ENCODE results near the gene FBXO2. TPM values are rescaled to one million over a fixed set of nuclear protein-coding genes. Genes with fewer than 3 reads are reported as not detected.

The FBXO2 gene
- total and polyA plus RNA-seq, 9 of the 15 experiments (the other 6 are each of a cell fraction or from before 2014, with no cell fraction given), result 0.04 to 1.9 (median 0.27) TPM

- TF ChIP-seq E2F1 (CRISPR knock-in tag; IDR thresholded peaks at IDR 0.05) (no peak), USF2 (CRISPR knock-in tag; IDR thresholded peaks at IDR 0.05) (peak; percentile 38; the same call in 1 of the 2 replicates), PML (IDR thresholded peaks at IDR 0.05; ENCODE audit: low read length) (no peak), SIRT6 (IDR thresholded peaks at IDR 0.05; ENCODE audit: low read depth, low read length) (no peak), ZKSCAN1 (IDR thresholded peaks at IDR 0.05; ENCODE audit: low read depth, low read length) (no peak), NR1H2 (CRISPR knock-in tag; IDR thresholded peaks at IDR 0.05) (no peak)
Measured at GRCh38 chr1:11620405-11620804, 33.8 kb downstream of the FBXO2 start (continued).

- no peaks in the 10 kb centered on the region for H3K9me1 ChIP-seq (ENCODE audit: control insufficient read depth, insufficient read depth, low read length)
- H2AFZ ChIP-seq (ENCODE audit: low read depth, low read length), result no peak overlapping the region
- in situ Hi-C loops (cut with MboI) (no loop called here), intact Hi-C loops (cut with micrococcal nuclease) (no loop called here)
- H3K9ac ChIP-seq (ENCODE audit: insufficient read depth in 1 of 2, low read depth in 2 of 2, low read length in 2 of 2), result no peak overlapping the region
- peaks cover 21% of the 10 kb centered on the region for H4K20me1 ChIP-seq (replicated peaks; ENCODE audit: control insufficient read depth, insufficient read depth, low read length)
- peaks cover 22 to 70% of the 10 kb centered on the region in 2 experiments; a peak in 4 of 5 replicates for H3K27me3 ChIP-seq (ENCODE audit: control insufficient read depth in 2 of 2, insufficient read depth in 2 of 2, low read length in 2 of 2)
- TF ChIP-seq RBM25 (IDR thresholded peaks at IDR 0.05; ENCODE audit: low read depth, low read length, severe bottlenecking) (peak; percentile 54), U2AF1 (optimal IDR thresholded peaks at IDR 0.05; ENCODE audit: low read depth, low read length) (no peak)
- ChIA-PET POLR2A (interaction anchor here (0.5 to 0.6 kb wide), 2 partner anchors 78 to 480 kb away, joined by 3 to 6 read pairs; no protein-coding TSS in a partner anchor), CTCF (ENCODE audit: low intra/inter-chr PET ratio) (no interaction called here)
- H3K79me2 ChIP-seq (ENCODE audit: control insufficient read depth, insufficient read depth, low read length), result no peaks in the 10 kb centered on the region
- no peak overlapping the region for H3K4me2 ChIP-seq (ENCODE audit: insufficient read depth, low read length)
- 3% methylated on average over 2 of the region's 2 CpGs for WGBS (ENCODE audit: insufficient coverage, low coverage, missing lambda C conversion rate)
- BruUV-seq (replicated peaks), result no TSS peak
- ATAC-seq (no peak), FAIRE-seq (no peak), DNase-seq (ENCODE audit: extremely low read depth in 1 of 4, low spot score in 3 of 4) (no peak)
- H3K4me3 ChIP-seq, result no peak overlapping the region
- H3K36me3 ChIP-seq (ENCODE audit: control insufficient read depth, insufficient read depth, low read length), result no peaks in the 10 kb centered on the region
- H3K4me1 ChIP-seq (replicated peaks in 1 of 2; ENCODE audit: control insufficient read depth in 2 of 2, insufficient read depth in 2 of 2, low read length in 2 of 2), result no peaks in the 10 kb centered on the region; a peak in 2 of 5 replicates
- no peaks in the 10 kb centered on the region for H3K9me3 ChIP-seq (replicated peaks; ENCODE audit: control insufficient read depth, insufficient read depth, low read depth, low read length)
- no peak overlapping the region for H3K27ac ChIP-seq (ENCODE audit: extremely low read depth, low read depth, low read length)
Measured at GRCh38 chr1:11617741-11618140, 36.5 kb downstream of the FBXO2 start.

All from K562 (cell line).